Kidney epithelial cell (primary cell): ENCODE measurements around the gene TAC4. TPM values are rescaled to one million over a fixed set of nuclear protein-coding genes. Genes with fewer than 3 reads are reported as not detected.

Experiments
- DNase-seq: peaks from one replicate; pipeline ENCODE4 v3.0.0-alpha.2; 2010; ENCODE audit warnings: low read depth
- H3K27me3 ChIP-seq: 2 replicates; pipeline ENCODE4 v1.6.0; 2011; ENCODE audit warnings: low read length; ENCODE audit not compliant: control insufficient read depth, insufficient read depth
- H3K36me3 ChIP-seq: 2 replicates; pipeline ENCODE4 v1.5.1; 2011; ENCODE audit warnings: low read length; ENCODE audit not compliant: control insufficient read depth, insufficient read depth
- H3K4me3 ChIP-seq: 2 replicates; pipeline ENCODE4 v1.5.1; 2011; ENCODE audit warnings: low read depth, mild to moderate bottlenecking, control low read depth, low read length
- total RNA-seq: library from RNA; depleted of rRNA; stranded (reverse); fragments of >200 nt; gene quantifications from 2 replicates; pipeline ENCODE4 v1.2.3, GENCODE V29; 2015
- TF ChIP-seq, protein P1 (sequence below): IDR thresholded peaks from 2 replicates; pipeline ENCODE4 v1.5.1; 2011; ENCODE audit warnings: mild to moderate bottlenecking, moderate library complexity, low read length, control low read depth, inconsistent platforms; ENCODE audit not compliant: insufficient read depth, poor library complexity, severe bottlenecking

Gene TAC4
- total RNA-seq, 1 donor from 2014 or later = not detected

DNA sequence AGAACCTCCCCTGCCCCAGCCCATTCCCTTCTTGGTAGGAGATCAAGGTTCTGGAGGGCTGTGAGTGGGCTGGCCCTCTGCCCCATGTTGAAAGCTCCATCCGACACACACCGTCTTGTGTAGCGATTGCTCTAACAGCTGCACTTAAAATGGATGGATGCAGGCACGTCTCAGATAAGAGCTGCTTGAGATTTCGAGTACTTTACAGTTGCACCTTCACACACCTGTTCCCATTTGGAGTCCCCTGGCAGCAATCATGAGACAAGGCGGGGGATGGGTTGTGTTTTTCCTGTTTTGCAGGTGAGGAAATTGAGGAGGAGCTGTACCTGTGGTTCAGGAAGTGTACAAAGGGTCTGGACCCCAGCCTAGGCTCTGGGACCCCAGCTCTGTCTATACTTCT is 25.6 kb upstream of the TAC4 start:
- Histone ChIP-seq H3K27me3 (peaks cover 6% of the 10 kb centered on the region), H3K36me3 (no peaks in the 10 kb centered on the region), H3K4me3 (no peak overlapping the region)
- TF ChIP-seq, protein P1, sequence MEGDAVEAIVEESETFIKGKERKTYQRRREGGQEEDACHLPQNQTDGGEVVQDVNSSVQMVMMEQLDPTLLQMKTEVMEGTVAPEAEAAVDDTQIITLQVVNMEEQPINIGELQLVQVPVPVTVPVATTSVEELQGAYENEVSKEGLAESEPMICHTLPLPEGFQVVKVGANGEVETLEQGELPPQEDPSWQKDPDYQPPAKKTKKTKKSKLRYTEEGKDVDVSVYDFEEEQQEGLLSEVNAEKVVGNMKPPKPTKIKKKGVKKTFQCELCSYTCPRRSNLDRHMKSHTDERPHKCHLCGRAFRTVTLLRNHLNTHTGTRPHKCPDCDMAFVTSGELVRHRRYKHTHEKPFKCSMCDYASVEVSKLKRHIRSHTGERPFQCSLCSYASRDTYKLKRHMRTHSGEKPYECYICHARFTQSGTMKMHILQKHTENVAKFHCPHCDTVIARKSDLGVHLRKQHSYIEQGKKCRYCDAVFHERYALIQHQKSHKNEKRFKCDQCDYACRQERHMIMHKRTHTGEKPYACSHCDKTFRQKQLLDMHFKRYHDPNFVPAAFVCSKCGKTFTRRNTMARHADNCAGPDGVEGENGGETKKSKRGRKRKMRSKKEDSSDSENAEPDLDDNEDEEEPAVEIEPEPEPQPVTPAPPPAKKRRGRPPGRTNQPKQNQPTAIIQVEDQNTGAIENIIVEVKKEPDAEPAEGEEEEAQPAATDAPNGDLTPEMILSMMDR = no peak
- DNase-seq = no peak

DNA sequence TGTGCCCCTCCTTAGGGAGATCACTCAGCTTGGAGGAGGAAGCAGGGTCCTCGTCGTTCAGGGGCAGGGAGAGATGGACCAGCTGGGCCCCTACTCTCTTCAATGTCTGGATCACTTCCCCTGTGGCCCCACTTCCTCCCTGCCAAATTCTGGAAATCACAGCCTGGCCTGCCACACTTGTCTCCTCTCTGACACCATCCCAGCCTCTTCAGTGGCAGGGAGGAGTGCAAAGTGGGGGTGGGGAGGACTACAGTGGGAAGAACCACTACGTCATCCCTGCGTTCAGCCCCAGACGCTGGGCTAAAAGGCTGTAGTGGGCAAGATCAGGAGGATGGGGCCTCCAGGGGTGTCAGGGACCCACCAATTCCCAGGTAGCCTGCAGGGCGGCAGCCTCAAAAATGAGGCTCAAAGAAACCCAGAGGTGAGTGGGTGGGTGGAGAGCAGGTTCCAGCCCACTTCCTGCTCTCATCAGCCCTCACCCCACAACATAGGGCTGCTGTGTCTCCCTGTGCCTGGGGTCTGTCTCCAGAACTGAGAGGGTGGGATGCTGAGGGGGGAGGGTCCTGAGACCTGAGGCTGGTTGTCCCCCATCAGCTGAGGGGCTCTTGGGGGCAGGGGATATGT is 25.0 kb upstream of the TAC4 start:
- Histone ChIP-seq H3K36me3 (no peaks in the 10 kb centered on the region), H3K4me3 (no peak overlapping the region), H3K27me3 (peaks cover 9% of the 10 kb centered on the region)
- TF ChIP-seq, protein P1 = no peak
- no peak for DNase-seq

DNA sequence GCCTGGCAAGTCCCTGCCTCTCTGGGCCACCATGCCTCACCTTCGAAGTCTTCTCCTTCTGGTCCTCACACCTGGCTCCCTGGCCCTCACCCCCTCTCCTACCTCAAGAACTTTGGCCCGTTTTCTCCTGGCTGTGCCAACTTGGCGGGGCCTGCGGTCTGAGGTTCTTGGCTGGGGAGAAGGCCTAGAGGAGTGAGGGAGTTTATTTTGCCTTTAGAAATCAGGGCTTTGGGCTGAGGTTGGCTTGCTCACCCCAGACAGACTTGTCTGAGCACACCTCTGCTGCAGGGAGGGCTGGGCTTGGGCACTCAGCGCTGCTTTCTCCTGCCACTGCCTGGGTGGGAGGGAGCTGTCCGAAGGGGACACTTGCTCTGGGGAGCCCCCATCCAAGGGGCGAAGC is 23.3 kb upstream of the TAC4 start:
- no peak for DNase-seq
- Histone ChIP-seq H3K4me3 (no peak overlapping the region), H3K36me3 (no peaks in the 10 kb centered on the region), H3K27me3 (peaks cover 12% of the 10 kb centered on the region)
- TF ChIP-seq, protein P1 = no peak

DNA sequence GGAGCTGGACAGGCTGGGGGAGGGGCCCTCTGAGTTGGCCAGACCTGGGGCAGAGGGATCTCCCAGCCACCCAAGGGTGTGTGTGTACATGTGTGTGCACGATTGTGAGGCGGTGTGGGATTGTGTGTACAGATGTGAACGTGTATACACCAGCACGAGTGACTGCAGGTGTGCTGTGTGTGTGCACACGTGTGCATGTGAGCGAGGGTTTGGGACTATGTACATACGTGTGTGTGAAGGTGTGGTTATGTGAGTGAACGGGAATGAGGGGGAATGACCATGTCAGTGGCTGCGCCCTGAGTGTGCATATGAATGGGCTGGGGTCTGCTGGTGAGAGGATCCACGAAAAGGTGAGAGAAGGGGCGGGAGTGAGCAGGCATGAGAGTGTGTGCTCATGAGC is 22.4 kb upstream of the TAC4 start:
- TF ChIP-seq, protein P1 = no peak
- H3K27me3 ChIP-seq = peaks cover 13% of the 10 kb centered on the region

DNA sequence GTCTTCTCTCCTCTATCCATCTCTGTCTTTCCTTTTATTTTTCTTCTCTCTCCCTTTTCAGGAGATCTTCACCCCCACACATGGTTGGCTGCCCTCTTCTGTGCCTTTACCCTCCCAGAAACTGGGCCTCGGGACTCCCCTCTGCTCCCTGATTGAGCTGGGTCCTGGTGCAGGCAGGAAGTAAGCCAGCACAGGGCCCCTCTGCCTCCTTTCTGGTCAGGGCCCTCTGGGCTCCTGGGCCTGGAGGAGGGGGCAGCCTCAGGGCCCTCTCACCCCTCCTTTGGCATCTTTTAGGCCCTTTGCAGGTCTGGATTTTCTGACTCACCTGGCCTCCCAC is 21.1 kb upstream of the TAC4 start:
- H3K36me3 ChIP-seq = no peaks in the 10 kb centered on the region
- TF ChIP-seq, protein P1 = no peak
- no peak overlapping the region for H3K4me3 ChIP-seq
- H3K27me3 ChIP-seq = peaks cover 17% of the 10 kb centered on the region
- DNase-seq = no peak

More for the DNA sequence above, 22.4 kb upstream of the TAC4 start:
- Histone ChIP-seq H3K36me3 (no peaks in the 10 kb centered on the region), H3K4me3 (no peak overlapping the region)
- DNase-seq = no peak

DNA sequence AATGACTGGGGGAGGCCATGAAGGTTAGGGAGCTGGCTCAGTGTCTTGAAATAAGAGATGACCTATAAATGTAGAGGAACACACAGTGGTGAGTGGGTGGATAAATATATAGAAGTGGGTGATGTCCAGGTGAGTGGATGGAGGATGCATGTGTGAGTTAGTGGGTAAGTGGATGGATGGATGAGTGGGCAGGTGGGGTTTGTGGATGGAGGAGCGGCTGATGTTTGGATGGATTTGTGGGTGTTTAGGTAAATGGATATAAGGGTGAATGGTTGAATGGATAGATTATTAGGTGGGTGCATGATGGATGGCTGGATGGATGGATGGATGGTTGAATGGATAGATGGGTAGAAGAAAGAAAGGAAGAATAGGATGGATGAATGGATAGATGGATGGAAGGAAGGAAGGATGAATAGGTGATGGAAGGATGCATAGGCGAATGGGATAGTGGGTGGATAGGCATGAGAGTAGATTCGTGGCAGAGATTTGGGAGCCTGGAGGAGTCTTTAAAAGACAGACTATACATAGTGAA is 19.1 kb upstream of the TAC4 start:
- TF ChIP-seq, protein P1 = no peak
- no peak overlapping the region for H3K4me3 ChIP-seq
- no peak for DNase-seq
- no peaks in the 10 kb centered on the region for H3K36me3 ChIP-seq
- peaks cover 17% of the 10 kb centered on the region for H3K27me3 ChIP-seq
